ENCODE data around the gene SMKR1.

GRCh38 chr7:129536323-129536722 lies 34.0 kb downstream of the SMKR1 start:
- no peak for TF ChIP-seq CTCF (IDR thresholded peaks at IDR 0.05; ENCODE audit: insufficient read depth, low read depth, low read length)
- TF ChIP-seq EZH2 (IDR thresholded peaks at IDR 0.05; ENCODE audit: insufficient read depth, low read length), result no peak
